Measurements from ENCODE around the gene YKT6.
A peak's percentile ranks its signal among the peaks of the same experiment; 100 is the strongest.

The YKT6 gene

GRCh38 chr7:44220358-44221112 lies 19.8 kb downstream of the YKT6 start:
- DNase-seq = no peak

- no peak for DNase-seq
These were observed 20.5 kb downstream of the YKT6 start for GRCh38 chr7:44221231-44221791.

GRCh38 chr7:44222074-44222473 lies 21.3 kb downstream of the YKT6 start:
- DNase-seq = no peak

- DNase-seq = no peak
These were observed 22.0 kb downstream of the YKT6 start for GRCh38 chr7:44222776-44223261.

- DNase-seq = peak; percentile 38
These were observed 22.7 kb downstream of the YKT6 start for GRCh38 chr7:44223362-44224079.

GRCh38 chr7:44224080-44224973 lies 23.5 kb downstream of the YKT6 start:
- peak; percentile 11 for DNase-seq

- DNase-seq = no peak
These were observed 24.3 kb downstream of the YKT6 start for GRCh38 chr7:44224974-44225565.

- no peak for DNase-seq
These were observed 25.0 kb downstream of the YKT6 start for GRCh38 chr7:44225566-44226395.

- no peak for DNase-seq
These were observed 25.6 kb downstream of the YKT6 start for GRCh38 chr7:44226396-44226753.

GRCh38 chr7:44227911-44228310 lies 27.1 kb downstream of the YKT6 start:
- DNase-seq = no peak

- no peak for DNase-seq
These were observed 28.0 kb downstream of the YKT6 start for GRCh38 chr7:44228571-44229350.

- DNase-seq = no peak
These were observed 28.8 kb downstream of the YKT6 start for GRCh38 chr7:44229546-44230105.

GRCh38 chr7:44230286-44230685 lies 29.5 kb downstream of the YKT6 start:
- no peak for DNase-seq

- DNase-seq = no peak
These were observed 30.3 kb downstream of the YKT6 start for GRCh38 chr7:44231088-44231487.

- no peak for DNase-seq
These were observed 31.6 kb downstream of the YKT6 start for GRCh38 chr7:44232396-44232795.

GRCh38 chr7:44232901-44233715 lies 32.3 kb downstream of the YKT6 start:
- no peak for DNase-seq

GRCh38 chr7:44235066-44235465 lies 34.3 kb downstream of the YKT6 start:
- DNase-seq = no peak

GRCh38 chr7:44235582-44236332 lies 35.0 kb downstream of the YKT6 start:
- no peak for DNase-seq

- DNase-seq = no peak
These were observed 35.6 kb downstream of the YKT6 start for GRCh38 chr7:44236333-44236728.
